HG02885 (cell line): ENCODE data around the gene TNFSF11.

Source experiments
- ATAC-seq: cut with Tn5 transposase; IDR thresholded peaks from one replicate; pipeline ENCODE4 v1.9.1; 2021; ENCODE audit warnings: mild to moderate bottlenecking; ENCODE audit not compliant: unreplicated experiment, poor library complexity

The TNFSF11 gene

DNA sequence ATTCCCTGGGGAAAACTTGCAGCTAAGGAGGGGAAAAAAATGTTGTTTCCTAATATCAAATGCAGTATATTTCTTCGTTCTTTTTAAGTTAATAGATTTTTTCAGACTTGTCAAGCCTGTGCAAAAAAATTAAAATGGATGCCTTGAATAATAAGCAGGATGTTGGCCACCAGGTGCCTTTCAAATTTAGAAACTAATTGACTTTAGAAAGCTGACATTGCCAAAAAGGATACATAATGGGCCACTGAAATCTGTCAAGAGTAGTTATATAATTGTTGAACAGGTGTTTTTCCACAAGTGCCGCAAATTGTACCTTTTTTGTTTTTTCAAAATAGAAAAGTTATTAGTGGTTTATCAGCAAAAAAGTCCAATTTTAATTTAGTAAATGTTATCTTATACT lies 33.6 kb downstream of the TNFSF11 start:
- ATAC-seq, result no peak

DNA sequence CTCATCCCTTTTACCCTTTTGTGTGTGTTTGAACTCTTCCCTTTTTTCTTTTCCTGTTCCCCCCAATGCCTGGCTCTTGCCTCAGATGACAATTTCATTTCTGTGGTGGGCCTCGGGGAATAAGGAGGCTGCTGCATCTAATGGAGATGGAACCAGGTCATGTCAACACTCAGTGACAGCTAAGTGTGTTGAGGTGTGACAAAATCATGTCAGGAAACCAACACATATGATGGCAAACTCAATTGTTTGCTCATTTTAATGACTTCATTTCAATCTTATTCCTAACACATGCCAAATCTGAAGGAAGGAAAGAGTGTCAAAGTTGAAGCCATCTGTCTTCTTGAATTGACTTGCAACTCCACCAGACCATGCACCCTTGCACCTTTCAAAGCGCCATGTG lies 36.7 kb downstream of the TNFSF11 start:
- ATAC-seq, result no peak

DNA sequence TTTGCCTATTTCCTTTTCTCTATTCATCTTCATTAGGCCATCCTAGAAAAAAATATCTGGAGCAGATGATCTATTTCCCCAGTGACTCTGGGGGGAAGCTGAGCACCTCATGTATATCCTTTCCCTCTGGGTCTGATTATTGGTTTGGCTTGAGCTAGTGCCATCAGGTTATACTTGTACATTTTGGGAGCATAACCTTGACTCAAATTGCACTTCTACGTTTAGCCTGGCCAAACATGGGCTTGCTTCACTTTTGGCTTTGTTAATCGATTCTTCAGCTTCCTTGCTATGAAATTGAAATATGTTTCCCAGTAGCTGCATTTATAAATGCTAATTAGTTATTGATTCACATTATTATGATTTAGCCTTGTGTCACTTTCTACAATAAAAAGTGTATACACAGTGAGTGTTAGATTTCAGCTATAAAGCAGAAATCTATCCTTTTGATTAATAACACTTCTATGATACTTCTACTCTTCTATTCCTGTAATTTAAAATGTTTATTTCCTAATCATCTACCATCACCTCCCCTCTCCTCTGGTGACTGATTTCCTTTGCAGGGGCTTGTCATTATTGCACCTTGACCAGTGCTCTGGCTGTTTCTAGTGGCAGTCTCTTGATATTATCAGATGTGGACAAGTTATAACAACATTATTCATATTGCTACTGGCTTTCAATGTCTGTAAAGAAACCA lies 37.3 kb downstream of the TNFSF11 start:
- ATAC-seq, result no peak

DNA sequence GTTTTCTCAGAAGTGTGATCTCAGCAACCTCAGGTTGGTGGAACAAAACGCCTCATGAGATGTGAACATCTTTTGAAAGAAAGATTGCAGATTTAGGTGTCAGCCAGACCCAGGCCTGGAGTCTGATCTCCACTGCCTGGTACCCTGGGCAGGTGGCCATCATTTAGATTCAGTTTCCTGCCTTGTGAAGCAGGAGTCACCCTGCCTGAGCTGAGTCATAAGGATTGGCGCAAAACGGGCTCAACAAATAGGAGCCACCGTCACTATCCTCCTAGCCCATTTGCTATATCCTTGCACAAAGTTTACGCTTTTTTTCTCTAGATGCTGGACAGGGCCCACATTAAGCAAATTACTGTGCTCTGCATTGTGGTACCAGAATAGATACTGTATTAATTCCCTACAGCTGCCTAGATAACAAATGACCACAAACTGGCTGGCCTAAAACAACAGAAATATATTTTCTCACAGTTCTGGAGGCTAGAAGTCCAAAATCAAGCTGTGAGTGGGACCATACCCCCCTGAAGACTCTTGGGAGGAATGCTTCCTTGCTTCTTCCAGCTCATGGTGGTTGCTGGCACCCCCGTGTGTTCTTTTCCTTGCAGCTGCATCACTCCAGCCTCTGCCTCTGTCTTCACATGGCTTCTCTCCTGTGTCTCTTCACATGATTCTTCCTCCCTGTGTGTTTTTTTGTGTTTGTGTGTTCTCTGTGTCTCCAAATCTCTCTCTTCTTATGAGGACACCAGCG lies 38.2 kb downstream of the TNFSF11 start:
- ATAC-seq, result no peak

- ATAC-seq, result no peak
Observed at GRCh38 chr13:42614436-42615035, 40.6 kb downstream of the TNFSF11 start.

DNA sequence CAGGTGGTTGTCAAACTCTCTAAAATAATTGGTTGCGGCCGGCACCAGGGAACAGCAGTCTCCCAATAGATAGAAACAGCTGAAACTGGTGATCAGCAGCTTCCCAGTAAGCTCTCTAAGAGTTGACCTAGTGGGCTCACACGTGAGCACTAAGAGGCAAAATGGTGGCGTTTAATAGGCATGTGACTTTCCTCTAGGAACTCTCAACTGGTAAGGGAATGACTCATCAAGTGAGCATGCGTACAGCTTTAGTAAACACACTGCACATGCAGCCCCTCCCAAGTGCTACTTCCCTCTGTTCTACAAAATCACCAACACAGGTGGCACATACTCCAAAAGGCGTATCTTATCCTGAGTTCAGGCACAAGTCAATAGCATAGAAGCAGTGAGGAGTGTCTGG lies 41.7 kb downstream of the TNFSF11 start:
- ATAC-seq, result no peak

GRCh38 chr13:42617221-42617620 lies 43.3 kb downstream of the TNFSF11 start:
- no peak for ATAC-seq

- ATAC-seq, result no peak
Observed at GRCh38 chr13:42623916-42624315, 50.0 kb downstream of the TNFSF11 start.

- no peak for ATAC-seq
Observed at GRCh38 chr13:42625611-42626010, 51.7 kb downstream of the TNFSF11 start.

DNA sequence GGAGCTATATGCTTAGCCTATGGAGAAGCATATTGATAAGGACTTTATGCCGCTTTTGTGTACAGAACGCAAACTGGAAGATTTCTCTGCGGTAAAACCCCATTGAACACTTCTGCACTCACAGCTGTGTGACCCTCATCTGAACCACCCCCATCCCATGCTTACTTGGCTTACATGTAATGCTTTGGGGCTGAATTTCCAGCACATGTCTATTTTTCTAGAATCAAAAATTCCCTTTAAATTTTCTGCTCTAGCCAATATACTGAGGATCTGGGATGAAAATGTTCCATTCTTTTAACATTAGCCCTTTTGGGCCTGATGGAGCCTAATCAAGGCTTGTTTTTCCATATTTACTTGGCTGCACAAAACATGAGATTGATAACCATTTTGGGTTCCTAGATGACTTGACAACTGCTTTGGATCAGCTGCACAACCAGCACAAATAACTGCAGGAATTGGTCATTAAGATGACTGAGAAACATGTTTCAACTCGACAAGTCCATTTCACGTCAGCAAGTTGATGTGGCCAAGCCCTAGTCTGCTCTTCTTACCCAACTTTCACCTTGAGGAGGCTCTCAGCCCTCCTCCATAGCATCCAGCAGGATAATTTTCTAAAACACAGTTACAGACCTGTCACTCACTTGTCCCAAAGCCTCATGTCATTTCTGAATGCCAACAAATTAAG lies 52.4 kb downstream of the TNFSF11 start:
- no peak for ATAC-seq

DNA sequence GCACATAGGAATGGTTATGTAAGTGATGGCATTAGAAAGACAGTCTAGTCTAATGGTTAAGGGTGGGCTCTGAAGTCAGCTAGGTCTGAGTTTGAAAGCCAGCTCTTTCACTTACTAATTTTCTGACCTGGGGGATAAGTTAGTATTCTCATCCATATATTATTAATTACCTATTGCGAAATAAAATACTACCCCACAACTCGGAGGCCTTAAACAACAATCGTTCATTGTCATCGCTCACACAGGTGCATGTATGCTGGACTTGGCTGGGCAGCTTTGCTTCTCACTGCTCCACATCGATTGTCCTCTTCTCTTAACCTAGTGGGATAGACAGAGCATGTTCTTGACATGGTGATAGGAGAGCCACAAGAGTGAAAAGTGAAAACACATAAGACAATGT lies 54.7 kb downstream of the TNFSF11 start:
- no peak for ATAC-seq

DNA sequence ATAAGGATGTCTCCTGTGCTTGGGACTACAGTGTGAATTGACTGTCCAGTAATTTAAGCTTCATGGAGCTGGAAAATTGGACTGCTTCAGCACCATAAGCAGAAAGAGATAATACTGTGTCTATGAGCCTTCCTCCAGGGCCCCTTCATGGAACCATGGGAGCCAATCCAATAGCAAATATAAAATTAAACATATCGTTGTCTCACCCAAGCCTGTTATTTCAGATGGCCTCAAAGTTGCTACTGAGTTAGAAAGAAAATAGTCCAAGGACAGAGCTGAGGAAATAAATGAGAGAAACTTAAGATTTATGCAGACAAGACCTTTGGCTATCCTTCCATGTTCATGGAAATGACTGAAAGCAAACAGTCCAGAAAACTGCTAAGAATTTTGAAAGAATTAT lies 57.2 kb downstream of the TNFSF11 start:
- ATAC-seq, result no peak

DNA sequence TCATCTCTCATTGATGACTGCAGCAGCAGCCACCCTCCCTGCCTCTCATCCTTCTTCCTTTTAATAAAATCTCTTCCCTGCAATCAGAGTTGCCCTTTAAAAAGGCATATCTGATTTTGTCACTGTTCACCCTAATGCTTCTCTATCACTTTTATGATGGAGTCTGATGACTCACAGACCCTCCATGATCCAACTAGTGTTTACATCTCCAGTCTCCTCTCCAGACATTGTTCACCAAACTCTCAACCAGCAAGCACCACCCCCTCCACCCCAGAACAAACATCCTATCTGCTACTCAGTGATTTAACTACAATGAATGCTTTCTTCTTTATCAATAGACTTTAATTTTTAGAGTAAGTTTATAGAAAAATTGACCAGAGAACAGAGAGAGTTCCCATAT lies 59.5 kb downstream of the TNFSF11 start:
- no peak for ATAC-seq

GRCh38 chr13:42638101-42638500 lies 64.1 kb downstream of the TNFSF11 start:
- ATAC-seq, result no peak

DNA sequence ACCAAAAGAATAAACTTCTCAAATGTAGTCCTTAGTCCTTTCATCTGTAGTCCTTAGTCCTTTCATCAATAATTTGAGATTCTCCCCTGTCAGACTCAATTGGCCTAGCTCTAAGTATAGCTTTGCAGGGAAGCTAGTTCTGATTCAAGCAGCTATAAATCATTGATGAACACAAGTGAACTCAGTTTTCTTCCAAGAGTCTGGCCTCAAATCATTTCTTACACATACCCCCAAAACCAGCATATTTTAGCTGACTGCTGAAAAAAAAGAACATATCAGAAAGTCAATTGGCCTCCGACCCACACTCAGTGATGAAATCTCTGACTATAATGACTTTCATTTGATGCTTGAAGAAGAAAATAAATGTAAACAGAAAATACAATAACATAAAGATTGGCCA lies 64.9 kb downstream of the TNFSF11 start:
- ATAC-seq, result no peak

DNA sequence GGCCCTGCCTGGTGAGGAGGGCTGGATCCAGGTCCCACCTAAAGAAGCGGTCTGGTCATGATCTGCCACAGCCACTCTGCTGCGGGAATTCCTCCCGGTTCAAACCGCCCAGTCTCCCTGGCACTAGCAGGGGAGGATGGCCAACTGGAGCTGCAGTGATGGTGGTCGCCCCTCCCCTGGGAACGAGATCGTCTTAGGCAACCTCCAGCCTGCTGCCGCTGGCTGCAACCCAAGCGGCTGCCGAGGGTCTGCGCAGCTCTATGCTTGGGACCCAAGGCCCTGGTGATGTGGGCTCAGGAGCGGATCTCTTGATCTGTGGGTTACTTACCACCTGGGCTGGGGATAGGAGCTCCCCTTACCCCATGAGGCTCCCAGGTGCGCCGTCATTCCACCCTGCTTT lies 69.1 kb downstream of the TNFSF11 start:
- no peak for ATAC-seq

DNA sequence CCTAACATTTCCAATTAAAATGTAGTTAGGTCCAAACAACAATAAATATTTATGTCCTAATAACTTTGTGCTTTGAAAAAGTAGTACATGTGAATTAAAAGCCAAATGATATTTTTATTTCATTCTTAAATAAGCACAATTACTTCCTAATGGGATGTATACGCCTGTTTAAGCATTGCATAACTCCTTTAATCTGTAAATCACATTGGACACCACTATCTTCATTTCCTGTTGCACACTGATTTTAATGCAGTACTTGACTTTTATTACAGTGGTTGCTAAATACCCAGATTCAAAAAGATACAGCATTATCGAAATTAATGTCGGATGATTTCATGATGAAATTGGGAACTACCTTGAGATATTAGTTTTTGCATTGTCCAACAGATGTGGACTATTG lies 70.9 kb downstream of the TNFSF11 start:
- no peak for ATAC-seq

DNA sequence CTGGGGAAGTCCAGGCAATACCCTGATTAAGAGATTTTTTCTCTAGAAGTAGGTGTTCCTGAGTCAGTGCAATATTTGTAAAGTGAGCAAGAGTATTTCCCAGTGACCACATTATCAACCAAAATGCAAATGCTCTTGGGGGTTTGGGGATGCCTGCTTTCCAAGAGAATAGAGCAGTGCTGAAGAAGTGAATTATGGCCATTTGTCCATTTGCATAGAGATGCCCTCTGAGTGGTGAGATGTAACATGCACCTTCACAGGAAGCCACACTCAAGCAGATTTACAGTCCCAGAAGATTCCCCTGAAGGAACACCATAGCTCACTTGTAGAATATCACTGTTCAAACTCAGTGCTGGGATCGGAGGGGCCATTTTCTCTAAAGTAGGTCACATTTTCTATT lies 71.8 kb downstream of the TNFSF11 start:
- no peak for ATAC-seq

GRCh38 chr13:42649141-42649540 lies 75.2 kb downstream of the TNFSF11 start:
- ATAC-seq, result no peak

GRCh38 chr13:42649831-42650230 lies 75.9 kb downstream of the TNFSF11 start:
- no peak for ATAC-seq

DNA sequence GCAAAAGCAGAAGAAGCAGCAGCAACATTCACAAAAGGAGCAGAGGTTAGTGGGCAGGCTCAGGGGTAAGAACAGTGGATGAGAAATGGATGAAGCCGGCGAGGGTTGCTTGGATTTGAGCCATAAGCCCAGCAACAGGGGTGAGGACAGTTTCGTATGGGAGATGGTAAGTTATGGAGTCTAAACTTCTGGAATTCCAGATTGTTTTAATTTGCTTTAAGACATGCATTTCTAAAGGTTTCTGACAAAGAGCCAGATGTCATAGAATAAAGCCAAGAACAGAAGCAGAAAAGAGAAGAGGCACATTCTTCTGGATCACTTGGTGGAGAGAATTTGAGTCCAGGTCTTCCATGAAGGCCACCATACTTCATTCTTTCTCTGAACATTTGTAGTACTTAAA lies 76.6 kb downstream of the TNFSF11 start:
- no peak for ATAC-seq
